HK-2 (cell line): Measurements from ENCODE around the gene TMEM131L.
"Not testable (repeated sequence)": the region's sequence is repeated elsewhere in the genome, so short reads cannot be mapped to it uniquely, and the experiment has no call there.

Experiments used
- DNase-seq: peaks from one replicate; pipeline ENCODE4 v3.0.0-alpha.2; 2018; ENCODE audit not compliant: unreplicated experiment

TMEM131L gene

GRCh38 chr4:153579410-153579809, 113.2 kb downstream of the TMEM131L start:
- no peak for DNase-seq

DNA sequence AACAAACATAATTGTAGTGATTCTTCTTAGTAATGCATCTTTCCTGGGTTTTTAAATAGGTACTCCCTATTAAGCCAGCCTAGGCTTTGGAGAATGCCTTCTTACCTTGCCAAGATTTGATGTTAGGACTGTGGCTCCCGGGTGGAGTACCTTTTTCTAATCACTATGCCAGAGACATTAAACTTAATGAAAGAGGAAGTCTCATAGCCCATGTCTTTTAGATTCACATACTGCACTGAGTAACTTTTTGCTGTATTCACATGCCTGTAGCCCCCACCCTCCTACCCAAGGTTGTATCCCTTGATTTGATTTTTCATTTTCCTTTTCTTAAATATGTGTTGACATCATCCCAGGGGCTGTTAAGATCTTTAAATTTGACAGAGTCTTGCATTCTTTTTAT, 113.7 kb downstream of the TMEM131L start:
- DNase-seq: no peak

- no peak for DNase-seq
Measured at GRCh38 chr4:153582954-153583702, 117.0 kb downstream of the TMEM131L start.

DNA sequence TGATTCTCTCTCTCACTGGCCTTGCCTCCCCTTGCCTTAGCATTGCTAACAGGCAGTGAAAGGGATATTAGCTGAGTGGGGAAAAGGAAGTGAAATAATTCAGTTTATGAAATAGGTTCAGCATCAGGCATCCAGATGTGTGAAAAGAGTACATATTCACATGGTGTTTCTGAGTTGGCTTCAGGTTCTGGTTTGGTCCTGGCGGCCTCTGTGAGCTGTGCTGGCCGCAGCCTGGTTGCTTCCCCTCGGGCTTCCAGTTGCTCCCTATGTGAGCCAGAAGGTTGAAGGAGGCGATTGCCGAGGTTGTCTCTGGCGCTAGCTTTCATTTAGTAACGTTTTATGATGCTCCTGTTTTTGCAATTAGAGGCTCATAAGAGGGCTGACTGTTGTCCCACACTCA, 118.9 kb downstream of the TMEM131L start:
- DNase-seq: no peak

- DNase-seq: no peak
Measured at GRCh38 chr4:153589703-153590595, 123.8 kb downstream of the TMEM131L start.

- no peak for DNase-seq
Measured at GRCh38 chr4:153591441-153591840, 125.3 kb downstream of the TMEM131L start.

- DNase-seq: no peak
Measured at GRCh38 chr4:153592064-153592463, 125.9 kb downstream of the TMEM131L start.

DNA sequence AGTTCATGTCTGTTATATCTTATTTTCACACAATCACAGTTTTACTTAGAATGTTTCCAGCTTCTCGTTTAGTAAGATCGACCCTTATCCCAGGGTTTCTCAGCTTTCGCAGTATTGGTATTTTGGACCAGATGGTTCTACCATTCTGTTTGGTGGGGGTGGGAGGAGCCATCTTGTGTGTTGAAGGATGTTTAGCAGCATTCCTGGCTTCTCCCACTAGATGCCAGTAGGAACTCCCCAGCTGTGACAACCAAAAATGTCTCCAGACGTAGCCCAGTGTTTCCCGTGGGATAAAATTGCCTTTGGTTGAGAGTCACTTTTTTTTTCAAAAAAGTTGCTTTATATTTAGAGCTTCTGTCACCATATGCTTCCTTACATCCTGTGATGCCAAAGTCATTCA, 127.0 kb downstream of the TMEM131L start:
- DNase-seq: no peak

DNA sequence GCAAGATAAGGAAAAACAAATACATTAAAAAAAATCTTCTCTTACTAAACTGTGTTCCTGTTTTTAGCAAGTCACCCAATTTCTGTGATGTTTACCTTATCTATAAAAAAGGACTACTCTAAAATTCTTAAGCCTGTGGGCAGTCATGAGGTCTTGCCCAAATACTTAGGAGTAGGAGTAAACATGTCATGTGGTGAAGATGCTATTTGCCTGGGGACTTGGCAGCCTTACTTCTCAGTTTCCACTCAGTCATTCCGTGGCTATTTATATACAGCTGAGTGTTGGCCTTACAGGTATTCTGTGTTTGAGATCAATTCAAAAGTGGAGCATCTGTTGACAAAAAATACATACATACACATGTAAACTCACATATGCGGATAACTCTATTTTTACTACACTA, 128.1 kb downstream of the TMEM131L start:
- no peak for DNase-seq

- DNase-seq: no peak
Measured at GRCh38 chr4:153595894-153596601, 129.9 kb downstream of the TMEM131L start.

DNA sequence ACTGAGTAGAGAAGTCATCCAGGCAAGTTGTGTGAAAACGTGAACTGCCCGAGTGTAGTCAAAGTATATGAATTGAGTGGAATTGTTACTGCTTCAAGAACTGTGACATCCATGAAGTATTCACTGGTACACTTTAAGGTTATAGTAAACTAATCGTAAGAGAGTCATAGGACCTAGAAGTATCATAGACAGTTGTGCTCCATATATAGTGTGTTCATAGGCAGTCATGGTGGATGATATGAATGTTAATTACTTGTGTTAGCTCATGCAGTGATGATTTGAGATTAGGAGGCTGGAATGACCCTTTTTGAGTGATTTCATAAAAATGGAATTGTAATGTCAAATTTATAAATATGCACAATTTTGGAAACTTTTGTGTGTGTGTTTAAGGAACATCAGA, 136.6 kb downstream of the TMEM131L start:
- no peak for DNase-seq

- DNase-seq: no peak
Measured at GRCh38 chr4:153603258-153603657, 137.1 kb downstream of the TMEM131L start.

GRCh38 chr4:153603835-153604234, 137.7 kb downstream of the TMEM131L start:
- DNase-seq: no peak

GRCh38 chr4:153609070-153609469, 142.9 kb downstream of the TMEM131L start:
- DNase-seq: not testable (repeated sequence)

GRCh38 chr4:153610623-153611376, 144.6 kb downstream of the TMEM131L start:
- no peak for DNase-seq

- DNase-seq: no peak
Measured at GRCh38 chr4:153611679-153612078, 145.5 kb downstream of the TMEM131L start.

DNA sequence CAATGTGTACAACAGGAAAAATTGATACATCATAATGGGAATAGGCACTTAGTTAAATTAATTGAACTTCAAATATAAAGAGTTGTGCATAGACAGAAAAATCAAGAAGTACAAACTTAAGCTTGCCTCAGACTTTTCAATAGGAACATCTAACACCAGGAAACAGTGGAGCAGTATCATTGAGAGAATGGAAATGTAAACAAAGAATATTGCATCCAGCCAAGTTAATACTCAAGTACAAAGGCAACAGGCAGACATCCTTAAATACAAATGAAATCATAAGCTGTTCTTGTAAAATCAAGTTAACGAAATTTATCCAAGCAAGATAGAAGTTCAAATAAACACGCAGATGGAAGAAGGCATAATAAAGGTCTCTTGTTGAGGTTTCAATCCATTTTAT, 146.7 kb downstream of the TMEM131L start:
- no peak for DNase-seq

GRCh38 chr4:153616006-153616555, 149.9 kb downstream of the TMEM131L start:
- DNase-seq: no peak

GRCh38 chr4:153618833-153619232, 152.7 kb downstream of the TMEM131L start:
- no peak for DNase-seq

DNA sequence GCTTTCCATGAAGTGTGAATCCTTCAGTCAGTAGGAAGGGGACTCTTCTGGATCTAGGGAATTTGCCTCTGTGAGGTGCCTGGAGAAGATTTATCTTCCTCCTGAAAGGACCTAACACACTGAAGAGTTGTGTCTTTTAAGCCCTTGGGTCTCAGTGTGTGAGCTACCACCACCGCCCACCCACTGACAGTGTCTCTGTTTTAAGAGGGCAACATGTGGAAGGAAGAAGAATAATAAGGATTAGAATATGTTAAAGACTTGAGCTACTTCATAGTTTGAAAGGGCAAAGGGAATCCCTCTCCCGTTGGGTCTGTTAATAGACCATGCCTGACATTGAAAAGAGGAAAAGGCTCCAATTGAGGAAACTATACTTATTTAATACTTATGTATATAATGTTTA, 153.7 kb downstream of the TMEM131L start:
- no peak for DNase-seq

GRCh38 chr4:153620352-153620751, 154.2 kb downstream of the TMEM131L start:
- DNase-seq: no peak
